Stimulated activated naive CD8-positive, alpha-beta T cell treated with anti-CD3 and anti-CD28 coated beads, Interleukin-15, amount 100 ng/mL, for 72 hours (primary cell): Measurements from ENCODE around the gene EXO5.
"Not testable (repeated sequence)": the region's sequence is repeated elsewhere in the genome, so short reads cannot be mapped to it uniquely, and the experiment has no call there.

Experiments used
- ATAC-seq: fragments of 150-1000 bp; cut with Tn5 transposase; 2 replicates; pipeline ENCODE4 v1.10.0; 2021; ENCODE audit warnings: mild to moderate bottlenecking, moderate library complexity
- DNase-seq, 2 donors: peaks; one replicate each; pipeline ENCODE4 v3.0.0; 2021 to 2022
- H3K27ac Mint-ChIP-seq, 2 donors: one replicate each; pipeline ENCODE4 v1.8.0; 2022; ENCODE audit warnings: mild to moderate bottlenecking in 2 of 2, mixed read lengths in 2 of 2, moderate library complexity in 2 of 2
- H3K27me3 Mint-ChIP-seq: one replicate; pipeline ENCODE4 v1.8.0; 2022; ENCODE audit warnings: mixed read lengths
- H3K4me1 Mint-ChIP-seq: one replicate; pipeline ENCODE4 v1.8.0; 2022; ENCODE audit warnings: mild to moderate bottlenecking, mixed read lengths
- H3K4me3 Mint-ChIP-seq, 2 donors: one replicate each; pipeline ENCODE4 v1.8.0; 2022; ENCODE audit warnings: mild to moderate bottlenecking in 2 of 2, mixed read lengths in 2 of 2, moderate library complexity in 1 of 2
- H3K9me3 Mint-ChIP-seq, 2 donors: one replicate each; pipeline ENCODE4 v1.8.0; 2022; ENCODE audit warnings: mixed read lengths in 2 of 2

The EXO5 gene

DNA sequence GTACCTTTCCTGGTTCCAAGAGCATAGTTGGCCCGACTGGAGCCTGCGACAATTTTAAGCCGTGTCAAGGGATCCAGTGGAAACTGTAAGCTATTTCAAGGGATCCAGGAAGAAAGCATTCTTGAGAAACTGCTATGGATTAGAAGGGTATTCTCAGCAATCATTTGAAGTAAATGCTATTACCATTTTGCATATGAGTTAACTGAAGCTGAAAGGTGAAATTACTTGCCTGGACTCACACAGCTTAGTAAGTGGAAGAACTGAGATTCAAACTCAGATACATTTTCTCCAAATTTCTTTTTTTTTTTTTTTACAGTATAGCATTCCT is 23.5 kb downstream of the EXO5 start:
- DNase-seq (no peak), ATAC-seq (no peak)
- Mint-ChIP-seq H3K4me1 (peaks cover 24% of the 10 kb centered on the region), H3K4me3 (peak overlapping the region; percentile 95 to 96), H3K27me3 (peaks cover 7% of the 10 kb centered on the region), H3K9me3 (peaks cover 12 to 15% of the 10 kb centered on the region in 2 donors), H3K27ac (peak overlapping the region; percentile 93 to 95)

DNA sequence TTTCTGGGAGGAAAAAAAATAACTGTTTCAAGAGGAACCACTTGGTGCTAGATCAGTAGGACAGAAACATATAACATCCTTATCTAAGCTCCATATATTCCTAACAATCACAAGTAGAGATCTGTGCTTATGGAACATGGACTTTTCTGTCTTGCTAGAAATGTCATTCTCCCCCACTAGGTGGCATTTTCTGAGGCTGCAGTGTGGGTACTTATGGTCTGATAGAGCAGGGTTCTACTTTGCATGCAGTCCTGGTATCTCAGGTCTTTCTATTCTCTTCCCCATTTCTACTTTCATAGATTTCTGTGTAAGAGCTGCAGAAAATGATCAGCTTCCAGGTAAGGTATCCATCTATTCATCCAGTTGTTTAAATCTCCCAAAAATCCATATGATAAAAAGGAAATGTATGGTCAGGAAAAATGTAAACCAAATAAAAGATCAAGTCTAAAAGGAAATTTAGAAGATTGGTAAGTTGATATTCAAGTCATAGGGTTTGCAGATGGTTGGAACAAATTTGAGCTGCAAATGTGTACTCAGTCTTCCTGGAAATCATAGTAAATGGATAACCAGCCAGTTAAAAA is 24.4 kb downstream of the EXO5 start:
- ATAC-seq (peak; percentile 56), DNase-seq (peak; percentile 5 to 31)
- H3K9me3 Mint-ChIP-seq, result peaks cover 10 to 12% of the 10 kb centered on the region in 2 donors
- peaks cover 7% of the 10 kb centered on the region for H3K27me3 Mint-ChIP-seq
- H3K27ac Mint-ChIP-seq, result no peak overlapping the region
- H3K4me1 Mint-ChIP-seq, result peaks cover 24% of the 10 kb centered on the region
- peak overlapping the region; percentile 95 to 96 for H3K4me3 Mint-ChIP-seq

DNA sequence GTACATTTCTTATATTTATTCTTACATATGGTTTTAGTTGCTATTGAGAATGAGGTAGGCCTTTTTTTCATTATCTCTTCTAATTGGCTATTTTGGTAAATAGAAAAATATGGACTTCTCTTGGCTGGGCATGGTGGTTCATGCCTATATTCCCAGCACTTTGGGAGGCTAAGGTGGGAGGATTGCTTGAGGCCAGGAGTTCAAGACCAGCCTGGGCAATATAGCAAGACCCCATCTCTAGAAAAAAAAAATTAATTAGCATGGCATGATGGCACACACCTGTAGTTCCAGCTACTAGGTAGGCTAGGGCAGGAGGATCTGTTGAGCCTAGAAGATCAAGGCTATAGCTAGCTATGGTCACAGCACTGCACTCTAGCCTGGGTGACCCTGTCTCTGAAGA is 26.0 kb downstream of the EXO5 start:
- no peak for ATAC-seq
- Mint-ChIP-seq H3K27me3 (no peaks in the 10 kb centered on the region), H3K9me3 (peaks cover 10 to 12% of the 10 kb centered on the region in 2 donors), H3K4me1 (peaks cover 24% of the 10 kb centered on the region), H3K27ac (no peak overlapping the region), H3K4me3 (no peak overlapping the region)
- no peak for DNase-seq

DNA sequence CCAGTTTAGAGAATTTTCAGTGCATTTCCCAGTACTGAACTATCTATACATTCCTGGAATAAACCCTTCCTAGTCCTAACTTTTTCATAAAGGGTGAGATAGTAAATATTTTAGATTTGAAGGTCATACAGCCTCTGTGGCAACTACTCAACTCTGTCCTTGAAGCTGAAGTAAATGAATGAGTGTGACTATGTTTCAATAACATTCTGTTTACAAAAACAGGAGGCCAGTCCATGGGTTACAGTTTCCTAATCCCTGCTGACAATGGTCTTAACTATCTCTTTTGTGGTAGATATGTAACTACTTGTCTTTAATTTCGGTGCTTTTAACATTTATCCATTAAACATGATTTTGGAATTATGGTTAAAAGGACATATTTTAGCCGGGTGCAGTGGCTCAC is 27.2 kb downstream of the EXO5 start:
- Mint-ChIP-seq H3K27ac (no peak overlapping the region), H3K4me1 (peaks cover 21% of the 10 kb centered on the region), H3K27me3 (no peaks in the 10 kb centered on the region), H3K4me3 (no peak overlapping the region), H3K9me3 (peaks cover 2 to 6% of the 10 kb centered on the region in 2 donors)
- no peak for ATAC-seq
- no peak for DNase-seq

DNA sequence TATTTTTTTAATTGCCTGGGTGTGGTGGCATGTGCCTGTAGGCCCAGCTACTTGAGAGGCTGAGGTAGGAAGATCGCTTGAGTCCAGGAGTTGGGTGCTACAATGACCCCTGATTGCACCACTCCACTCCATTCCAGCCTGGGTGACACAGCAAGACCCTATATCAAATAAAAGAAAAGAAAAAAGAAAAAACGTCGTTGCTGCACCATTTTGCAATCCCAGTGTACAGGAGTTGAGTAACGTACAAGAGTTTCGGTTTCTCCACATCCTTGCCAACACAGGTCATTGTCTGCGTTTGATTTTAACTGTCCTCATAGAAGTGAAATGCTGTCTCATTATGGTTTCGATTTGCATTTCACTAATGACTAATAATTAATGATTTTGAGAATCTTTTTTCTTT is 30.8 kb downstream of the EXO5 start:
- Mint-ChIP-seq H3K9me3 (peaks cover 0 to 7% of the 10 kb centered on the region in 2 donors), H3K27me3 (no peaks in the 10 kb centered on the region), H3K4me1 (no peaks in the 10 kb centered on the region), H3K27ac (no peak overlapping the region), H3K4me3 (no peak overlapping the region)
- no peak for ATAC-seq
- DNase-seq, result no peak

DNA sequence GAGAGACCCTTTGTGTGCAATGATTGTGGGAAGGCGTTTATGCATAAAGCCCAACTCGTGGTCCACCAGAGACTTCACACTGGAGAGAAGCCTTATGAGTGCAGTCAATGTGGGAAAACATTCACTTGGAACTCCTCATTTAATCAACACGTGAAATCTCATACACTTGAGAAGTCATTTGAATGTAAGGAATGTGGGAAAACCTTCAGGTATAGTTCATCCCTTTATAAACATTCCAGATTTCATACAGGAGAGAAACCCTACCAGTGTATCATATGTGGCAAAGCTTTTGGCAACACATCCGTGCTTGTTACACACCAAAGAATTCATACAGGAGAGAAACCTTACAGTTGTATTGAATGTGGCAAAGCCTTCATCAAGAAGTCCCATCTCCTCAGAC is 38.4 kb downstream of the EXO5 start:
- Mint-ChIP-seq H3K27me3 (no peaks in the 10 kb centered on the region), H3K4me1 (no peaks in the 10 kb centered on the region), H3K27ac (no peak overlapping the region), H3K9me3 (peaks cover 27 to 35% of the 10 kb centered on the region in 2 donors), H3K4me3 (no peak overlapping the region)
- DNase-seq, result no peak
- no peak for ATAC-seq

DNA sequence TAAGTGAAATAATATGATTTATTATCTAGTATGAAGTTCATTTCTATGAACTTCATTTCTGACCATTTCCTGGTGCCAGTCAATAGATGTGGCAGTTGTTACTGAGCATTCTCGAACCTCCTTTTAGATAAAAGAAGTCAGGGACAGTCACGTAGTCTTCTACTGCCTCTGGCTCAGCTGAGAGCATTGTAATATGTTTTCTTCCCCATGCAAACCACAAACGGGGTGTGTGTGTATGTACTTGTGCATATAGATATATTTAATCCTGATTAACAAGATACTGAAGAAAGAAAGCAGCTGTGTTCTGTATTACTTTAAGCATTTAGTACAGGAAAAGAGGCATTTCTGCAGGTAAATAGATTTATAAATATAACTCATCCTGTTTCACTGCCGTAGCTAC is 44.5 kb downstream of the EXO5 start:
- no peak overlapping the region for H3K4me3 Mint-ChIP-seq
- H3K4me1 Mint-ChIP-seq, result no peaks in the 10 kb centered on the region
- H3K9me3 Mint-ChIP-seq, result peaks cover 0 to 4% of the 10 kb centered on the region in 2 donors
- no peak overlapping the region for H3K27ac Mint-ChIP-seq
- no peak for DNase-seq
- no peak for ATAC-seq
- H3K27me3 Mint-ChIP-seq, result no peaks in the 10 kb centered on the region

DNA sequence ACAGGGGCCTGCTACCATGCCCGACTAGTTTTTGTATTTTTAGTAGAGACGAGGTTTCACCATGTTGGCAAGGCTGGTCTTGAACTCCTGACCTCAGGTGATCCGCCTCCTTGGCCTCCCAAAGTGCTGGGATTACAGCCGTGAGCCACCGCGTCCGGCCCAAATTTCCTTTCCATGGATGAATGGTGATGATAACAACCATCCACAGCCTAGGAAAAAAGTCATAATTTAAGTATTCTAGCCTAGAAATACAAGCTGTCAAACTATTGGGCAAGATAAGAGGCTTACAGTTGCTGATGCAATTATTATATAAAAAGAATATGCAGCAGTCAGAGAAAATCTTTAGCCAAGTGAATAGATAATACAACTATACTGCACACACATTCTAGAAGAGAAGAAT is 46.2 kb downstream of the EXO5 start:
- H3K27me3 Mint-ChIP-seq, H3K4me3 Mint-ChIP-seq, DNase-seq, H3K9me3 Mint-ChIP-seq, ATAC-seq, H3K27ac Mint-ChIP-seq, H3K4me1 Mint-ChIP-seq: not testable (repeated sequence)

DNA sequence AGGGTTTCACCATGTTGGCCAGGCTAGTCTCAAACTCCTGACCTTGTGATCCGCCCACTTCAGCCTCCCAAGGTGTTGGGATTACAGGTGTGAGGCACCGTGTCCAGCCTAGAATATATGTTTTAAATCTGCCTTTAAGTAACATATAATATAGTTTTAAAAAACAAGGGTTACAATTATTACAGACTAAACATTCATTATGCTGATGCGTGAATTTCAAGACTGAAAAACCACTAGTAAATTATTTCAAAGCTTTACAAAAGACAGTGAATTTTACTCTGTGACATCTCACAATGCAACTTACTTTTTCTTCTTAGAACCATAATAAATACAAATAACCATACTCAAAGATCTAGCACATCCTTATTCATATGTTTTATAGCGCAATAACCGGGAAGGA is 47.6 kb downstream of the EXO5 start:
- Mint-ChIP-seq H3K9me3 (no peaks in the 10 kb centered on the region), H3K4me1 (no peaks in the 10 kb centered on the region), H3K27ac (no peak overlapping the region), H3K4me3 (no peak overlapping the region), H3K27me3 (no peaks in the 10 kb centered on the region)
- DNase-seq, result no peak
- ATAC-seq, result no peak

DNA sequence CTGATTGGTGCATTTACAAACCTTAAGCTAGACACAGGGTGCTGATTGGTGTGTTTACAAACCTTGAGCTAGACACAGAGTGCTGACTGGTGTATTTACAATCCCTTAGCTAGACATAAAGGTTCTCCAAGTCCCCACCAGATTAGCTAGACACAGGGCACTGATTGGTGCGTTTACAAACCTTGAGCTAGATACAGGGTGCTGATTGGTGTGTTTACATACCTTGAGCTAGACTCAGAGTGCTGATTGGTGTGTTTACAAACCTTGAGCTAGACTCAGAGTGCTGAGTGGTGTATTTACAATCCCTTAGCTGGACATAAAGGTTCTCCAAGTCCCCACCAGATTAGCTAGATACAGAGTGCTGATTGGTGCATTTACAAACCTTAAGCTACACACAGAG is 49.7 kb downstream of the EXO5 start:
- DNase-seq, H3K27ac Mint-ChIP-seq, H3K9me3 Mint-ChIP-seq, ATAC-seq, H3K4me1 Mint-ChIP-seq, H3K4me3 Mint-ChIP-seq, H3K27me3 Mint-ChIP-seq: not testable (repeated sequence)

DNA sequence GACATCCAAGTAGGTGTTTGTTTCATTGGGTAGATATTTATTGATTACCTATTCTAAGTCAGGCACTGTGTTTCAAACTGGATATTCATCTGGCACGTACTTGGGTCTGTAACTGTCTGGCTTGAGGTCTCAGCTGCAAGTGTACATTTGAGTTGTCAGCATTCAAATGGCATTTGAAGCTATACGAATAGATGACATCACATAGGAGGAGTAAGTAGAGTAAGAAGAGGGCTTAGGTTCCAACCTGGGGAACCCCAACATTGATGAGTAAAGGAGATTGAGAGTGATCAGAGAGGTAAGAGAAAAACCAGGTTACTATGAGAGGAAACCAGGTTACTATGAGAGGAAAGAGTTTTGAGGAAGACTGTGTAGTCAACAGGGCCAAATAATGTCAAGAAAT is 53.6 kb downstream of the EXO5 start:
- Mint-ChIP-seq H3K9me3 (peaks cover 6 to 18% of the 10 kb centered on the region in 2 donors), H3K4me3 (no peak overlapping the region), H3K27me3 (peaks cover 11% of the 10 kb centered on the region), H3K27ac (no peak overlapping the region), H3K4me1 (peaks cover 6% of the 10 kb centered on the region)
- DNase-seq (no peak), ATAC-seq (peak; percentile 73)

DNA sequence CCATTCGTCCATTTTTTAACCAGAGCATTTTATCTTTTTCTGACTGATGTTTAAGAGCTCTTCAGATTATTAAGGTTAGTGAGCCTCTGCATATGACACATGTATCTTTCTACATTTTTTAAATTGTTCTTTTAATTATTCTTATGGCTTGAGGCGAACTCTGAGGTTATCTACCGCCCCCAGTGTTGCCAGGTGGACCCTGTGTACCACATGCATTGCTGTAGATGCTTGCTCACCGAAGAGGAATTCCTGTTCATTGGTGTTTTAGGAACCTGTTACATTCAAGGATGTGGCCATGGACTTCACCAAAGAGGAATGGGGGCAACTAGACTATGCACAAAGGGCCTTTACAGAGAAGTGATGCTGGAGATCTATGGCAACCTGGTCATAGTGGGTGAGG is 54.7 kb downstream of the EXO5 start:
- Mint-ChIP-seq H3K27me3 (peaks cover 11% of the 10 kb centered on the region), H3K4me3 (no peak overlapping the region), H3K4me1 (peaks cover 6% of the 10 kb centered on the region), H3K27ac (no peak overlapping the region), H3K9me3 (peaks cover 6 to 18% of the 10 kb centered on the region in 2 donors)
- no peak for DNase-seq
- no peak for ATAC-seq

DNA sequence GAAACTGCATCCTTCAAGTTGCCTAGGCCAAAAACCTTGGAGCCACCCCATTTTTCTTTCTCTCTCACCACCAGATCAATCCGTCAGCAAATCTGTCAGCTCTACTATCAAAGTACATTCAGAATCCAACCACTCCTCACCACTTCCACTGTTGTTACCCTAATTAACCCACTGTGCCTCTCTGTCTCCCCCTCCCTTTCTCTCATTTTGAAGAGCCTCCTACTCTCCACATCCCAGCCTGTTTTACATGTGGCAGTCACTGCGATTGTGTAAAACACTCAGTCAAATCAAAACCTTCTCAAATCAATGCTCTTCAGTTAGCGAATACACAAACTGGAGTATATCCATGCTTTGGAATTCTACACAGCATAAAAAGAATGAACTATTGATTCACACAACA is 55.9 kb downstream of the EXO5 start:
- DNase-seq (no peak), ATAC-seq (no peak)
- Mint-ChIP-seq H3K9me3 (peaks cover 6 to 18% of the 10 kb centered on the region in 2 donors), H3K4me3 (no peak overlapping the region), H3K4me1 (peaks cover 6% of the 10 kb centered on the region), H3K27ac (no peak overlapping the region), H3K27me3 (peaks cover 11% of the 10 kb centered on the region)

DNA sequence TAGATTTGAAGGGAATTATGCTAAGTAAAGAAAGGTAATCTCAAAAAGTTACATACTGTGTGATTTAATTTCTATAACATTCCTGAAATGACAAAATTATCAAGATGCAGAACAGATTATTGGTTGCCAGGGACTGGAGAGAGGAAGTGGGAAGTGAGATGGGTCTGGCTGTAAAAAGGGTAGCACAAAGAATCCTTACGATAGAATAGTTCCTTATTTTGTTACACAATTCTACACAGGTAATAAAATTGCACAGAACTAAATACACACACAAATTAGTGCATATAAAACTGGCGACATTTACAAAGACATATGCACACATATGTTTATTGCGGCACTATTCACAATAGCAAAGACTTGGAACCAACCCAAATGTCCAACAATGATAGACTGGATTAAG is 56.3 kb downstream of the EXO5 start:
- H3K4me1 Mint-ChIP-seq, result peaks cover 6% of the 10 kb centered on the region
- DNase-seq (no peak), ATAC-seq (no peak)
- peaks cover 6 to 18% of the 10 kb centered on the region in 2 donors for H3K9me3 Mint-ChIP-seq
- H3K4me3 Mint-ChIP-seq, result no peak overlapping the region
- no peak overlapping the region for H3K27ac Mint-ChIP-seq
- H3K27me3 Mint-ChIP-seq, result peaks cover 11% of the 10 kb centered on the region
